ENCODE results near the gene LDB2.

GRCh38 chr4:16516796-16517439 is 381.5 kb downstream of the LDB2 start:
- no peak for TF ChIP-seq SUZ12 (IDR thresholded peaks at IDR 0.05)
- TF ChIP-seq ZNF384 (IDR thresholded peaks at IDR 0.05): no peak
- TF ChIP-seq FOXM1 (IDR thresholded peaks at IDR 0.05; ENCODE audit: borderline replicate concordance): no peak
- no peak for TF ChIP-seq SP1 (IDR thresholded peaks at IDR 0.05)
- no peak for TF ChIP-seq TARDBP (IDR thresholded peaks at IDR 0.05)
- no peak for TF ChIP-seq L3MBTL2 (conservative IDR thresholded peaks at IDR 0.05)
- TF ChIP-seq PKNOX1 (IDR thresholded peaks at IDR 0.05): no peak
